Lower lobe of right lung (tissue), 2 donors: ENCODE measurements around the gene LZTFL1. TPM values are rescaled to one million over a fixed set of nuclear protein-coding genes. Genes with fewer than 3 reads are reported as not detected.

Source experiments
- ATAC-seq, 2 donors: fragments of 200-7000 bp; cut with Tn5 transposase; one replicate each; pipeline ENCODE4 v1.9.1; 2020 to 2022; ENCODE audit warnings: mild to moderate bottlenecking in 2 of 2, moderate library complexity in 2 of 2
- DNase-seq: peaks from one replicate; pipeline ENCODE4 v3.0.0-alpha.2; 2020
- H3K27ac ChIP-seq: fragments of 200-600 bp; one replicate; pipeline ENCODE4 v1.8.0; 2022
- H3K27me3 ChIP-seq: fragments of 200-600 bp; one replicate; pipeline ENCODE4 v1.8.0; 2022; ENCODE audit warnings: low read depth
- H3K36me3 ChIP-seq: fragments of 200-600 bp; one replicate; pipeline ENCODE4 v1.8.0; 2022; ENCODE audit warnings: mild to moderate bottlenecking
- H3K4me1 ChIP-seq: fragments of 200-600 bp; one replicate; pipeline ENCODE4 v1.8.0; 2022
- H3K4me3 ChIP-seq: fragments of 200-600 bp; one replicate; pipeline ENCODE4 v1.8.0; 2022; ENCODE audit warnings: mild to moderate bottlenecking
- H3K9me3 ChIP-seq: fragments of 200-600 bp; one replicate; pipeline ENCODE4 v1.8.0; 2022
- CTCF ChIP-seq: fragments of 200-600 bp; IDR thresholded peaks from one replicate; pipeline ENCODE4 v1.8.0; 2022; ENCODE audit warnings: antibody characterized with exemption, mild to moderate bottlenecking
- intact Hi-C: fragments of 100-400 bp; cut with DNase I; formaldehyde crosslinking; loops from one replicate; pipeline ENCODE4 v1.11.0; 2022
- total RNA-seq: library from RNA; stranded (reverse); fragmentation: NEBNext Ultra II Directional; extraction: Animal tissue kit (Norgen Biotek cat#: 25700); gene quantifications from one replicate; pipeline ENCODE4 v1.2.1, GENCODE V29; 2021
- donor health status: DM: no; HTN: yes; CAD: no; lungs with severe emphysema.

The LZTFL1 gene
- total RNA-seq, 1 donor from 2014 or later, result 26.8 TPM

DNA sequence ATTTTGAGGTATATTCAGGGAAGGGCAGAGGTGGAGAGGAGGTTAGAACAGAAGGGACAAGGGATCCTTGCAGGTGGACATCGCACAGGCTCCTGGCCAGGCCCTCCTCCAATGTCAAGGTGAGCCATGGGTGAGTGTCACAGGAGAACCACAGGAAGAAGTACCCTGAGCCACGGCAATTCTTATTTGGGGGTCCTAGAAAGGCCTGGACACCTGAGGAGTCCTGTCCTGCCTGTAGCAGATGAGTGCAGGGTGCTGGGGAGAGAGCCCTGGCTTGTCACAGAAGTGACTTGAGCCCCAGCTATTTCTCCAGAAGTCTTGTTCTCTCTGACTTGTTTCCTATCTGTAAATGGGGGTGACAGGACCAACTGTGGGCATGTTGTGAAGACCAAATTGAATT is 49.9 kb downstream of the LZTFL1 start:
- Histone ChIP-seq H3K4me3 (no peak overlapping the region), H3K36me3 (no peaks in the 10 kb centered on the region), H3K4me1 (peaks cover 16% of the 10 kb centered on the region), H3K9me3 (peaks cover 12% of the 10 kb centered on the region), H3K27ac (no peak overlapping the region), H3K27me3 (peaks cover 36% of the 10 kb centered on the region)
- intact Hi-C loops, result no loop called here
- no peak for ATAC-seq
- no peak for TF ChIP-seq CTCF
- no peak for DNase-seq

DNA sequence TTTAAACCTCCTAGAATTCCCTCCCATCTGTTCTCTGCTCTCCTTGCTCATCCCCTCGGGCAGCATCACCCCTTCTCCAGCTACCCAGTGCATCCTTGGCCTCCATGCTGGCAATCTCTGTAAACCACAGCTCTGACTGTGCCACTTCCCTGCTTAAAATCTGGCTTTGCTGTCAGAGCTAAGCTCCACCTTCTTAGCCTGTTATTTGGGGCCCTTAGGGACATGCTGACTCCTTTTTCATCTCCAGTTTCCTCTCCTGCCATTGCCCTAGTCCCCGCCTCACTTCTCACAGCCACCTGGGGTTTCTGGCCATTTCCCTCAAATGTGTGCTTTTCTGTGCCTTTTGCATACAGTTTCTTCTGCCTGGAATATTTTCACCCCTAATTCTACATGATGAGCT is 51.3 kb downstream of the LZTFL1 start:
- no peak for TF ChIP-seq CTCF
- no peak for DNase-seq
- ATAC-seq, result no peak
- Histone ChIP-seq H3K9me3 (peaks cover 12% of the 10 kb centered on the region), H3K27me3 (peaks cover 22% of the 10 kb centered on the region), H3K27ac (no peak overlapping the region), H3K4me1 (peaks cover 4% of the 10 kb centered on the region), H3K4me3 (no peak overlapping the region), H3K36me3 (no peaks in the 10 kb centered on the region)
- intact Hi-C loops, result no loop called here

- no peaks in the 10 kb centered on the region for H3K36me3 ChIP-seq
- H3K9me3 ChIP-seq, result peaks cover 12% of the 10 kb centered on the region
- ATAC-seq (no peak), DNase-seq (no peak)
- TF ChIP-seq CTCF, result no peak
- H3K27ac ChIP-seq, result no peak overlapping the region
- intact Hi-C loops, result no loop called here
- peaks cover 10% of the 10 kb centered on the region for H3K27me3 ChIP-seq
- no peak overlapping the region for H3K4me3 ChIP-seq
- no peaks in the 10 kb centered on the region for H3K4me1 ChIP-seq
Measured at GRCh38 chr3:45789235-45789812, 52.6 kb downstream of the LZTFL1 start.

DNA sequence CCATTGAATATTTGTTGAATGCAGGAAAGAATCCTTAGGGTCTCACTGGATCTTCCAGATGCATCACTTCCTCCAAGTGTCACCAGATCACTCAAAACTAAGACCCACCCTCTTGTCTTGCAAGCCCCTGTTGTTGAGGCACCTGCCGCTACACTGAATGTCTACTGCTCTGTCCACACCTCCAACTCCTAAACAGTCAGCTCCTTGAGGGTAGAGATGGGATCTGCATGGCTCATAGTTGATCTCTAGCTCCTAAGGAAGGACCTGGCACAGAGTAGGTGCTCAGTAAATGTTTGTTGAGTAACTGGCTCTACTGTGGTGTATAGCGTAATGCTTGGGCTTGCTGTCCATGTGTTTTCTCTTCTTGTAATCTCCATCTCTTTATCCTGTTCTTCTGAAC is 54.4 kb downstream of the LZTFL1 start:
- Histone ChIP-seq H3K4me3 (no peak overlapping the region), H3K9me3 (peaks cover 12% of the 10 kb centered on the region), H3K27me3 (no peaks in the 10 kb centered on the region), H3K27ac (no peak overlapping the region), H3K4me1 (no peaks in the 10 kb centered on the region), H3K36me3 (no peaks in the 10 kb centered on the region)
- ATAC-seq (no peak), DNase-seq (no peak)
- TF ChIP-seq CTCF, result no peak
- intact Hi-C loops, result no loop called here

- Histone ChIP-seq H3K27me3 (no peaks in the 10 kb centered on the region), H3K4me3 (no peak overlapping the region), H3K27ac (no peak overlapping the region), H3K36me3 (no peaks in the 10 kb centered on the region), H3K9me3 (peaks cover 12% of the 10 kb centered on the region), H3K4me1 (no peaks in the 10 kb centered on the region)
- ATAC-seq (no peak), DNase-seq (no peak)
- intact Hi-C loops, result no loop called here
- no peak for TF ChIP-seq CTCF
Measured at GRCh38 chr3:45786801-45787495, 55.0 kb downstream of the LZTFL1 start.
